ENCODE measurements around the gene ALK.

The ALK gene

DNA sequence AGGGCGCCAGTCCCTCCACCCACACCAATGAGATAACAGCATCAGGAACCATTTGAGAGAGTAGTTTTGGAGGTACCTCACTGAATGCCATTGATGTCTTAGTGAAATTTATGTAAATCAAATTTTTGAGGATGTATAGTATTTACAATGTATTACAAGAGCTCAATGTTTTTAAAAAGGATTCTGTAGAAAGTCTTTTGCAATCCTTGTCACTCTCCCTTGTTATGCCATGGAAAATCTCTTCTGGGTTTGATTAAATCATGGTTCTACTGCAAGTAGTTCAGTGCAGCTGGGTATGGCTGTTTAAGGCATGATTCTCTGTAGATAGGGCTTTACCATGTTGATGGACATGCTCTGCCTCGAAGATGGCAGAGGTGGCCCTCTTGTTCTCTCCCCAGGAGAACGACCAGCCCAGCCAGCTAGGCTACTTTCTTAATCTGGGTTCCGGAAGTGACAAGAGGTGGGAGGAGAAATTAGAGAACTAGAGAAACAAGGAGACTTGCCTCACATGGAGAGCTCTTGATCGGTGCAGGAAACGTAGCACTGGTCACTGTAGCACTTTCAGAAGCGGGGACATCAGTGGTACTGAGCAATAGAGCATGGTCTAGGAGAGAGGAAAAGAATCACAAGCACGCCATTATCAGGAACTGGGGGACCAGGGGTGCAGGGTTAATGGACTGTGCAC, 603.4 kb downstream of the ALK start:
- H3K4me2 ChIP-seq (ENCODE audit: insufficient read depth, low read length), result no peak overlapping the region
- ATAC-seq (ENCODE audit: insufficient read depth, low read depth) (no peak), DNase-seq (no peak)
- H3K9me3 ChIP-seq (ENCODE audit: insufficient read depth, low read length, severe bottlenecking), result no peaks in the 10 kb centered on the region
- H3K79me2 ChIP-seq (ENCODE audit: insufficient read depth, low read length), result no peaks in the 10 kb centered on the region
- no peaks in the 10 kb centered on the region for H3K36me3 ChIP-seq (ENCODE audit: insufficient read depth, low read length)
- H3K27me3 ChIP-seq (ENCODE audit: insufficient read depth, low read length, poor library complexity), result peaks cover 22% of the 10 kb centered on the region
- H3K4me1 ChIP-seq (ENCODE audit: insufficient read depth, low read length), result peaks cover 21% of the 10 kb centered on the region
- no peak overlapping the region for H3K9ac ChIP-seq (ENCODE audit: low read depth, low read length)
- H2AFZ ChIP-seq (ENCODE audit: low read depth, low read length), result no peak overlapping the region
- no peak overlapping the region for H3K4me3 ChIP-seq (ENCODE audit: low read depth in 1 of 2, low read length in 2 of 2)
- TF ChIP-seq CTCF (IDR thresholded peaks at IDR 0.05; ENCODE audit: borderline replicate concordance, extremely low read depth, low read length, poor library complexity, severe bottlenecking), result no peak
- TF ChIP-seq EZH2 (IDR thresholded peaks at IDR 0.05; ENCODE audit: borderline replicate concordance, low read depth, low read length, severe bottlenecking), result no peak
- no peak overlapping the region for H3K27ac ChIP-seq (ENCODE audit: low read length)
- H4K20me1 ChIP-seq (ENCODE audit: insufficient read depth, low read length), result peaks cover 18% of the 10 kb centered on the region

GRCh38 chr2:29317077-29317517, 604.3 kb downstream of the ALK start:
- no peak overlapping the region for H3K9ac ChIP-seq (ENCODE audit: low read depth, low read length)

GRCh38 chr2:29314816-29315571, 606.4 kb downstream of the ALK start:
- no peaks in the 10 kb centered on the region for H3K79me2 ChIP-seq (ENCODE audit: insufficient read depth, low read length)
- H4K20me1 ChIP-seq (ENCODE audit: insufficient read depth, low read length), result peaks cover 27% of the 10 kb centered on the region
- TF ChIP-seq CTCF (IDR thresholded peaks at IDR 0.05; ENCODE audit: borderline replicate concordance, extremely low read depth, low read length, poor library complexity, severe bottlenecking) (peak; percentile 47), EZH2 (IDR thresholded peaks at IDR 0.05; ENCODE audit: borderline replicate concordance, low read depth, low read length, severe bottlenecking) (no peak)
- DNase-seq (peak; percentile 73), ATAC-seq (ENCODE audit: insufficient read depth, low read depth) (peak; percentile 94)
- no peak overlapping the region for H3K27ac ChIP-seq (ENCODE audit: low read length)
- H3K4me2 ChIP-seq (ENCODE audit: insufficient read depth, low read length), result peak overlapping the region; percentile 57
- H3K27me3 ChIP-seq (ENCODE audit: insufficient read depth, low read length, poor library complexity), result peaks cover 24% of the 10 kb centered on the region
- no peaks in the 10 kb centered on the region for H3K9me3 ChIP-seq (ENCODE audit: insufficient read depth, low read length, severe bottlenecking)
- peak overlapping the region in 1 of 2 experiments; percentile 35; a peak in 2 of 4 replicates for H3K4me3 ChIP-seq (ENCODE audit: low read depth in 1 of 2, low read length in 2 of 2)
- no peak overlapping the region; the same call in 1 of the 2 replicates for H2AFZ ChIP-seq (ENCODE audit: low read depth, low read length)
- H3K36me3 ChIP-seq (ENCODE audit: insufficient read depth, low read length), result no peaks in the 10 kb centered on the region
- H3K4me1 ChIP-seq (ENCODE audit: insufficient read depth, low read length), result peaks cover 21% of the 10 kb centered on the region
- H3K9ac ChIP-seq (ENCODE audit: low read depth, low read length), result no peak overlapping the region

More at GRCh38 chr2:29317077-29317517, 604.3 kb downstream of the ALK start:
- ATAC-seq (ENCODE audit: insufficient read depth, low read depth) (no peak), DNase-seq (no peak)
- Histone ChIP-seq H3K79me2 (ENCODE audit: insufficient read depth, low read length) (no peaks in the 10 kb centered on the region), H3K9me3 (ENCODE audit: insufficient read depth, low read length, severe bottlenecking) (no peaks in the 10 kb centered on the region), H3K4me3 (ENCODE audit: low read depth in 1 of 2, low read length in 2 of 2) (no peak overlapping the region), H4K20me1 (ENCODE audit: insufficient read depth, low read length) (peaks cover 22% of the 10 kb centered on the region), H3K27ac (ENCODE audit: low read length) (no peak overlapping the region), H3K27me3 (ENCODE audit: insufficient read depth, low read length, poor library complexity) (peaks cover 28% of the 10 kb centered on the region), H3K36me3 (ENCODE audit: insufficient read depth, low read length) (no peaks in the 10 kb centered on the region), H3K4me2 (ENCODE audit: insufficient read depth, low read length) (no peak overlapping the region), H2AFZ (ENCODE audit: low read depth, low read length) (no peak overlapping the region), H3K4me1 (ENCODE audit: insufficient read depth, low read length) (peaks cover 21% of the 10 kb centered on the region)
- TF ChIP-seq EZH2 (IDR thresholded peaks at IDR 0.05; ENCODE audit: borderline replicate concordance, low read depth, low read length, severe bottlenecking) (no peak), CTCF (IDR thresholded peaks at IDR 0.05; ENCODE audit: borderline replicate concordance, extremely low read depth, low read length, poor library complexity, severe bottlenecking) (no peak)

Data from DND-41 (cell line).